ENCODE data around the gene SEMA3D. TPM values are rescaled to one million over a fixed set of nuclear protein-coding genes. Genes with fewer than 3 reads are reported as not detected.

Gene SEMA3D
- total RNA-seq, 3 donors from 2014 or later = 3.5 to 7.5 (median 7.0) TPM

DNA sequence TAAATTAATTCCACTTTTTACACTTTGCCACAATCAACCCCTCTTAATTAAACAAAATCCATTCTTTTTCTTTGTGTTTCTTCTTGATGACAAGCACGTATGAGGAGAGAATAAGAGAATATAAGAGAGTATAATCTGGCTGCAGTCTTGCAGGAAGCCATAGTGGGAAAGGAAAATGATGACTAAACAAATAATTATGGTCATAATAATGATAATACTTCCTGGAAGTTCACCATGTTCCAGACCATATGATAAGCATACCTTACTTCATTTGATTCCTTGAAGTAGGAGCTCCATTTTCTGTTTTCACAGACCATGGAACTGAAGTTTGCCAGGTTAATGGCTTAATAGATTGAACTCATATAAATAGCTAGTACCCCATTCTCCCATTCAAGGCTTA lies 237.8 kb downstream of the SEMA3D start:
- intact Hi-C loops (cut with DNase I; ENCODE audit: low total_unique reads) = no loop called here
- Histone ChIP-seq H3K4me1 (no peaks in the 10 kb centered on the region), H3K36me3 (no peaks in the 10 kb centered on the region)

GRCh38 chr7:84948634-84949033 lies 238.2 kb downstream of the SEMA3D start:
- TF ChIP-seq POLR2AphosphoS5 (IDR thresholded peaks at IDR 0.05) = no peak
- DNase-seq (ENCODE audit: low spot score in 2 of 2) = no peak
- Histone ChIP-seq H3K4me3 (no peak overlapping the region), H3K27me3 (no peaks in the 10 kb centered on the region), H3K4me1 (no peaks in the 10 kb centered on the region), H3K9me3 (no peaks in the 10 kb centered on the region), H3K36me3 (no peaks in the 10 kb centered on the region), H3K27ac (no peak overlapping the region)
- intact Hi-C loops (cut with DNase I; ENCODE audit: low total_unique reads) = no loop called here

More for the DNA sequence above, 237.8 kb downstream of the SEMA3D start:
- TF ChIP-seq POLR2A (IDR thresholded peaks at IDR 0.05) (no peak), CTCF (IDR thresholded peaks at IDR 0.05) (no peak), POLR2AphosphoS5 (IDR thresholded peaks at IDR 0.05) (no peak)
- H3K4me3 ChIP-seq = no peak overlapping the region
- no peak for DNase-seq (ENCODE audit: low spot score in 2 of 2)
- H3K9me3 ChIP-seq = no peaks in the 10 kb centered on the region
- H3K27me3 ChIP-seq = no peaks in the 10 kb centered on the region
- no peak overlapping the region for H3K27ac ChIP-seq

DNA sequence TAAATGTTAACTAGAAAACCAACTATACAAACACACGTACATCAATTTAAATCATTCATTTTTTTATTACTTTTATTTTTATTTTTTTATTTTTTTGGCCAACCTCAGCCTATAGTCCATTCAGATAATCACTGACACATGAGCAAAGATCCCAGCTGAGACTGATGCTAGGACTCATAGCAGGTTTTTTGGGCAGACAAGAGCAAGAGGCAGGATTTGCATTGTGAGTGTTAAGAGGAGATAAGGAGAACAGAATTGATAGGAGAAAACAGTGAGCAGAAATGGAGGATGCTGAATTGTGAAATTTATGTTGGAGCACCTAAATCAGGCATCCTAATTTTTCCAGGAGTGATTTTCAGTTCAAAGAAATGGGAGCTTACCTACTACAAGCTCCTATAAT lies 240.3 kb downstream of the SEMA3D start:
- no peaks in the 10 kb centered on the region for H3K4me1 ChIP-seq
- H3K9me3 ChIP-seq = no peaks in the 10 kb centered on the region
- no peak for DNase-seq (ENCODE audit: low spot score in 2 of 2)
- no peak overlapping the region for H3K4me3 ChIP-seq
- intact Hi-C loops (cut with DNase I; ENCODE audit: low total_unique reads) = no loop called here
- no peak for TF ChIP-seq POLR2A (IDR thresholded peaks at IDR 0.05)
- TF ChIP-seq POLR2AphosphoS5 (IDR thresholded peaks at IDR 0.05) = no peak
- no peak for TF ChIP-seq CTCF (IDR thresholded peaks at IDR 0.05)
- no peak overlapping the region for H3K27ac ChIP-seq
- no peaks in the 10 kb centered on the region for H3K27me3 ChIP-seq
- no peaks in the 10 kb centered on the region for H3K36me3 ChIP-seq

All from breast epithelium (tissue), 4 donors.